GM21786 (cell line): ENCODE results near the gene CYP2U1.
"Not testable (repeated sequence)": the region's sequence is repeated elsewhere in the genome, so short reads cannot be mapped to it uniquely, and the experiment has no call there.

Source experiments
- ATAC-seq: cut with Tn5 transposase; IDR thresholded peaks from one replicate; pipeline ENCODE4 v1.9.1; 2021; ENCODE audit not compliant: unreplicated experiment

CYP2U1 gene

DNA sequence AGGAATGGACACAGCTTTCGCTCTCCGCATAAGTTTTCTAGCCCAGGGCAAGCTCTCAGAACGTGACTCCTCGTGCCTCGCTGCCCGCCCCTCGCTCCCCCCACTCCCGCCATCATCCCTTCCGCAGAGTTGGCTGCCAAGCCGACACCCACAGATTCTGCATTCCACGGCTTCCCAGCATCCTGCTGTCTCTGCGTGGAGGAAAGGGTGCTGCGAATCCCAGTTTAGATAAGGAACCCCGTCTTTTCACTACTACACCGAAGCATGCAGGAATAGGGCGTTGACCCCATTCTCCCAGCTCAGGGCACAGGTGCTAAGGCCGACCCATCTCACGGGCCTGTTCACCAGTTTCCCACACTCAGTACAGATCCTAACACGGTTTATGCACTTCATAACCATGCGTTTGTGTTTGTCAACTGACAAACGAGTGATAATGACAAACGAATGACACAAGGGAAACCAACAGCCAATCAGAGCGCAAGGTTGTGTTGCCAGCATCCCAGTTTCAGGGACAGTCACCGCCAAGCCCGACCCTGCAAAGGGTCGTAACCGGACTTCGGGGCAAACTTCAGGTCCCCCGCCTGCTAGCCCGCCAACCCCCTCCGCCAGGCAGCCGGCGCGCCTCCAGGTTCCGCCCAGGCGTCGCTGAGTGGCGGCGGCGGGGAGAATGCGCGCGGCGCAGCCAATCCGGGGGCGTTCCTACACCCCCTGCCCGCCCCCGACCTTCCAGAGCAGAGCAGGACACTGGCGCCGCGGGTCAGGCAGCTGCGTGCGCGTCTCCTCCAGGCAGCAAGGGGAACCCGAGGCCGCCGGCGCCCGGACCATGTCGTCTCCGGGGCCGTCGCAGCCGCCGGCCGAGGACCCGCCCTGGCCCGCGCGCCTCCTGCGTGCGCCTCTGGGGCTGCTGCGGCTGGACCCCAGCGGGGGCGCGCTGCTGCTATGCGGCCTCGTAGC, at the start of gene CYP2U1:
CYP2U1 (plus strand) TSS at position 729 of the 954 bp plus-strand sequence; CDS start at position 824, 95 bp downstream.
- ATAC-seq: peak; percentile 93

DNA sequence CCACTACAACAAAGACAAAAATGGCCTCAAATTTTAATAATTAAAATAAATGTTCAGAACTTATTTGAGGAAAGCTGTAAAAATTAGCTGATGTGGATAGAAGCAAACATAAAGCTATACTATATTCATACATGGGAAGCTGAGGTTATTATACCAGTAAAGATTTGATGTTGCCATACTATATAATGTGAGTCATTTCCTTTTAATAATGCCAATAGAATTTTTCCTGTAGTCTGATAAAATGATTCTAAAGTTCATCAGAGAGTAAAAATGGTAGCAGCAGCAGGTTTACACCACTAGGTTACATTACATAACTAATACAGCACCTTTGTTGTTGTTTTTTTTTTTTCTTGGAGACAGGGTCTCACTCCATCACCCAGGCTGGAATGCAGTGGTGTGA, 45.5 kb upstream of the CYP2U1 start:
- no peak for ATAC-seq

DNA sequence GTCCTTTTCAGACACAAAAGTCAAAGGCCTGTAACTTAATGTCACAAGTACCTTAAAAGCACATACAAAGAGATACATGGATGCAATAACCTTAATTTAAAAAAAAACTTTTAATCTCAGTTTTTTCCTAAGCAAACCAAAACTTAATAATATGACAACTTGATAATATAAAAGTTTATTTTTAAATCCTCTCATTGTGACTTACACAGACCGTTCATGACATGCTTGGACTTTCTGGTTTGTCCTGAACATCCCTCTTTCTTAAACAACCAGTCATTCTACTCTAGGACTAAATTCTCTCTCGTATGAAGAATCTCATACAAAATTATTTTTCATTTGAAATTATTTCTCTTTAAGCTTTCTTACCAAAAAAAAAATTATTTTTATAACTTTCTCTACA, 43.1 kb upstream of the CYP2U1 start:
- ATAC-seq: no peak

DNA sequence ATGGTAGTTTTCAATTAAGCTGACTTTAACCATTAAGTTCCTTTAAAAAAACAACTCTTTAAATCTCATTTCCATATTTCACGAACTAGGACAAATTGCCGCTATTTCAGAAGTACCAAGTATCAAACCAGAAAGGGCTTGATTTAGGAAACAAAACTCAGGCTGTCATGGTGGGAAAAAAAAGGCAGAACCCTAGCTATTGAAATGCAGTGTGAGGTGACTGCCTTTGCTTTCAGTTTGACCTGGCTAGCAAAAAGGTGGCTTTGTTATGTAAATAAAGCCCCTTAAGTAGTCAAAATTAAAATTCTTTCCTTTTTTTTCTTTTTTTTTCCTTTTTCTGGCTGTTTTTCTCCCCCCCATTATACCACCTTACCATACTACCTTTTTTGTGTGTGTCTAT, 40.6 kb upstream of the CYP2U1 start:
- no peak for ATAC-seq

DNA sequence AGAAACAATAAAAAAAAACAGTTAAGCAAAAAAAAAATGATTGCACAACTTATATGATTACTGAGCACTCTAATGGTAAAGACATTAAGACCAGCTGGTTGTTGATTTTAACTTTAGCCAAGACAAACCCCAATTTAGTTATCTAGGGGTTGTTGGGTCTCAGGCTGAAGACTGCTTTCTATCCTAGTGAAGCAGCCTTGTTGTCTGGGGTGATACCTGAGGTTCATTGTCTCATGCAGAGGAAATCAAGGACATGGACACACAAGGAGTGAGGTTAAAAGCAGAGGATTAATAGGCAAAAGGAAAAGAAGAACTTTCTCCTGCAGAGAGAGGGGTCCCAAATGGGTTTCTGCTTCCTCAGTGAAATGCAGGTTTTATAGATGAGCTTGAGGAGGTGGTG, 40.0 kb upstream of the CYP2U1 start:
- ATAC-seq: no peak

DNA sequence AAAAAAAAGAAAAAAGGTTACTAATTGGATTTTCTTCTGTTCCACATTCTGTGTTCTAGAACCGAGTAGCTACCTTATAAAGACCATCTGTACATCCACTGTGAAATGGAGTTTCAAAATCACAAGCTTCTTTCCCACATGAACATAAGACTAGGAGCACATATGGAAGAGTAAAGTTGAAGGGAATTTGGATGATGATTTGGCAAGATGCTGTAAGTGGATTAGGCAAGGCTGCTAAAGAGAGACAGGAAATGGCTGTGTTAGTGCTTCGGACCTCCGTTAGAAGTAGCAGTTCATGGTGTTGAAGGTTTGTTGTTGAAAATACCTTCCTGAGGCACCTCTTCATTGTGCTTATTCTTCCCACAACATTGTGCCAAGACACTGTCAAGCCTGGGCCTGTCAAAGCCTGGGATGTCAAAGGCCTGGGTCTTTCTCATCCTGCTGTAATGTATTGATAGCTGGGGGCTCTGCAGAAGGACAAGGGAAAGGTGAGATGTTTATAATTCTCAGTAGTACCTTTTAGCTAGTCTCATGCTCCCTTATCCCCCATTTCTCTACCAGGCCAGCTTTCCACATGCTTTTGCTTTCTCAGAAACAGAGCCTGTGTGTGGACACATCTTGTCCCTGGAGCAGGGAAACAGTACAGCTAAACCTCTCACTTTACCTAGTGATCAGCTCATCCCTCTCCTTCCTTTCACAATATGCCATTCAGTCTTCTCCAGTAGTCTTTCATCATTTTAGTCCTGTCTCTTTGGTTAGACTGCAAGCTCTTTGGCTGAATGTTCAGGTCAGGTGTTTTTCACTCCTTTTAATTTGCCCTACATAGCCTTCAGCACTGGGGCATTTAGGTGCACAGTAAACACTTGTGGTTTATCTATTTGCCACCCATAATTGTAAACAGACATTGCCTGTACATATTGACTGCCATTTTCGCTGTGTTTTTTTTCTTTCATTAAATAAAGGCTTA, 37.9 kb upstream of the CYP2U1 start:
- ATAC-seq: no peak

DNA sequence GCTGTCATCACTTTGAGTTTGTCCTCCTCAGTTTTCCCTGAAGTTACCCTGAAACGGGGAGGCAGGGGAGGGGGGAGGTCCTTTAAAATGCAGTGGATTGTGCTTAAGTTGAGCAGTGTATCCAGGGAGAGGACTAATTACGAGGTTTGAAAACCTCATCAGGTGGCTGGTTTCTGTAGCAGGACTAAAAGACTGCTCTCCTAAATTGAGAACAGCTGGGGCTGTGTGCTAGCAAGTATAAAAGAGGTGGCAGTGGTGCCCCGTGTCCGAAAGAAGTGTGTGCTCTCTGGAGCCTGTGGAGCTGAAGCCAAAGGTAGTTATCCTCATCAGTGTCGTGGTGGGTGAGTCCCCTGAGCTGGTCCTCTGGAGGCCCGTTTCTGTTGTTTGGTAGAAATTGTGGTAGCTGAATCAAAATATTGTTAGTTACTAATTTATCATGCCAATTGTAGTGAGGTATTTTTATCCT, 37.2 kb upstream of the CYP2U1 start:
- no peak for ATAC-seq

DNA sequence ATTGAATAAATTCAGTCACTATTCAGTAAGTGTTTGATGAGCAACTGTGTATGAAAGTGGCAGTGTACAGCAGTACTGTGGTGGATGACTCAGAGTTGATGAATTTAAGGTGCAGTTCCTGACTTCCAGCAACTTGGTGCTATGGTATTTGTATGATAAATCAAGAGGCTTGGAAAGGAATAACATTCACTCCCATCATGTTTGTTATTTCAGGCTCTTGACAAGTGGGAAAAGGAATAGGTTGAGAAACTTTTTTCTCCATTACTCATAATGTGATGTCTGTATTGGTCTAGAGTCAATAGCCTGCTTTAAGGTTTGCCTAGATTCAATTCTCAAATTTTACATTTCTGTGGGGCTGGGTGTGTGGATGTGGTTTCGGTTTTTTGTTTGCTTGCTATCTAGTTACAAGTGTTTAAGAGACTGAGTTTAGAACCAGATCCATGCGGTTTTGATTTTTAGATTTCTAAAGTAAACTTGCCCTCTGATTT, 35.1 kb upstream of the CYP2U1 start:
- peak; percentile 68 for ATAC-seq

DNA sequence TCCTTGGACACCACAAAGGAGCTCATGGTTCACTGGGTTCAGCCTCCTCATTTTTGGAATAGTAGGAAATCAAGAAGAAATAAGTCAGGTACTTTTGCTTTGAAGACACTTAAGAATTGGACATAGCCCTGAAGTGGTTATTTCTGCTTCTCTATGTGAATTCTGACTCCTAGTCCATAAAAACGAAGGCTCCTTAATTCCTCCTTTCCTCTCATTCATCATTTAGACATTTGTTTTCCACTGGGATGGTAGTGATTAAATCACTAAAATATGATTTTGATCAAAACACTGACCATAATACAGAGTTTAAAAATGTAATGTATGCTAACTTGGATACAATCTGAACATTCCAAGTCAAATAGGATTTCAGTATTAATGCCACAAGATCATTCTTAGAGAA, 34.7 kb upstream of the CYP2U1 start:
- no peak for ATAC-seq

DNA sequence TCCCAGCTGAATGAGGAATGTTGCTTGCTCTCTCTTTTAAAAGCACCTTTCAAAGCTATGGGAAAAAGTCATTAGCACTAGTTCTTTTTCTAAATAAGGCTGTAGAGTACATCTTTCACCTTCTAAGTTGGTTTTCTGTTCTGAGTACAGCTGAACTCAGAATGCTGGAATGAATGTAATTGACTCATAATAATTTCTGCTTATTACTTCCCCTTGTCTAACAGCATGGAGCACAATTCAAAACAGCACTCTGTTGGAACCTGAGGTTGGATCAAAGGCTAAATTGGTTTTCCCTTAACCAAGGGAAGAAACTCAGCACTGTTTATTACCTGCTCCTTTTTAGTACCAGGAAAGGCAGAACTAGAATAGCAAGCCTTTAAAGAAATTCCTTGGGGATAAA, 33.5 kb upstream of the CYP2U1 start:
- no peak for ATAC-seq

DNA sequence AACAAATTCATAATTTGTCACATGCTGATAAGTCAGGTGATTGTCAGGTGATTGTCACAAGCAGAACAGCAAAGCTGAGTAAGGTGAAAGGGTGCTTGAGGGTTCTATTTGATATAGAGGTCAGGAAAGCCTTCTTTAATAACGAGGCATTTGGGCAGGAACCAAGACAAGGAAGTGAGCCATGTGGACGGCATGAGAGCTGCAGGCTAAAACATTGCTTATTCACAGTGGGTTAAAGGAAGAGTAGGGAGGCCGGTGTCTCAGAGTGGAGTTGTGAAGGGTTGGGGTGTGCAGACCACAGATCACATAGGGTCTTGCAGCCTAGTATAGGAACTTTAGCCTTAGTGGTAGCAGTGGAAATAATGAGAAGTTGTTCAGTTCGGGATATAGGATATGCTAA, 31.3 kb upstream of the CYP2U1 start:
- no peak for ATAC-seq

DNA sequence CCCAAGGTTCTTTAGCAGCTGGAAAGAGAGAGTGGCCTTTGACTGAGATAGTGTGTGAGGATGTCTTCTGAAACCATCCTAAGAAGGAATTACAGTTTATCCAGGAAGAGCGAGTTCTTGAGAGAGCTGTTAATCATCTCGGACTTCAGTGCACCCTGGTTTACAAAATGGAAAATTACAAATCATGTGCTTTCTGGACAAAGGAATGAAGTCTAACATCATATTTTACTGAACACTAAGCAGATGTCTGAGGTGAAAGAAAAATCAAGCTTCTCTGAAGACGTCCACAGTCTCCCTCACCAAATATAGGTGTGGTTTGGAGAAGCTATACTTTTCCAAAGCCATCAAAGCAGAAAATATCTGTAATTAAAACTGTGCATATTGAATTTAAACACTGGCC, 30.8 kb upstream of the CYP2U1 start:
- ATAC-seq: no peak

DNA sequence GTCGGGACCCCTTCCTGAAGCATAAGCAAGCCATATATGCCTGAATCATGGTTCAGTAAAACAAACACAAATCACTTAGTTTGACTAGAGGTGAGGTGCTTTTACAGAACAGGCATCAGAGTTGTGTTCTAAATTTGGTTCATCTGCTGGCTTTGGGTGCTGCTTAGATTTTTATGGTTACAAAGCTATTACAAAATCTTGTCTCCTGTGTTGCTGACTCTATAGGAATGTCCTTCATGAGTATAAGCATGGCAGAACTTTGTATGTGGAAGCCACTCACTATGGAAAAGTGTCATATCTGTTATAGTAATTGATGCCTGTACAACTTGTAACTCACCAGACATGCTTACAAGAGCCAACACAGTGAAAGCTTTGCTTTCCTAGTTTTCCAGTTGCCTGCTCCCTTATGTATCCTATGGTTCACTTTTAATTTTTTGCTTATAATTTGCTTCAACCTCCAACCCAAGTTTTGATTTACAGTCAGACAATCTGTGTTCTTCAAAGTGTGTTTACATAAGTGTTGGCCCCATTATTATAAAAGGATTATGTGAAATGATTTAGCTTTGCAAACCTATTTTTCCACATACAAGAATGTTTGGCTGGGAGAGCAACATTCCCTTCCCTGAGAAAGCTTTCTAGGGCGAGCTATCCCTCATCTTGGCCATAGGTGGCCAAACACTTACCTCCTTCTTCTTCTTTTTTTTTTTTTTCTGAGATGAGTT, 30.0 kb upstream of the CYP2U1 start:
- no peak for ATAC-seq

DNA sequence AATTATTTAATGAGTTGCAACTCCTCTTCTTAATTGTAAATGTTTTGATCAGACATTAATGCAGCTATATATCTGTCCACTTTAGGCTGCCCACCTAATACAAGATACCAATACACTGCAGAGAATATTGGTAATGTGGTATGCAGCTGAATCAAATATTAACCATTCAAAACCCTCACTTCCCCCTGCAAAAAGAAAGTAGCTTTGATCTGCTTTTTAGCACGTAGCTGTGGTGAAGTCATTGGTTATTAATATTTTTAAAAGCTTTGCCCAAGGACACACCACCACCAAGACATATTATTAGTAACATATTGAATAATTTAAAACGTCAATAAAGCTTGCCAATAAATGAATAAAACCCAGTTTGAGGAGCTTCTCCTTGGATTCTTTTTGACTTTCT, 28.6 kb upstream of the CYP2U1 start:
- ATAC-seq: peak; percentile 91

DNA sequence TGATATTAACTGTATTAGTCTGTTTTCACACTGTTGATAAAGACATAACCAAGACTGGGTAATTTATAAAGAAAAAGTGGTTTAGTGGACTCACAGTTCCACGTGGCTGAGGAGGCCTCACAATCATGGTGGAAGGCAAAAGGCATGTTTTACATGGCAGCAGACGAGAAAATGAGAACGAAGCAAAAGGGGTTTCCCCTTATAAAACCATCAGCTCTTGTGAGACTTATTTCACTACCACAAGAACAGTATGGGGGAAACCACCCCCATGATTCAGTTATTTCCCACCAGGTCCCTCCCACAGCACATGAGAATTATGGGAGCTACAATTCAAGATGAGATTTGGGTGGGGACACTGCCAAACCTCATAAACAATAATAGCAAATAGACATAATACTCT, 26.3 kb upstream of the CYP2U1 start:
- ATAC-seq: not testable (repeated sequence)

DNA sequence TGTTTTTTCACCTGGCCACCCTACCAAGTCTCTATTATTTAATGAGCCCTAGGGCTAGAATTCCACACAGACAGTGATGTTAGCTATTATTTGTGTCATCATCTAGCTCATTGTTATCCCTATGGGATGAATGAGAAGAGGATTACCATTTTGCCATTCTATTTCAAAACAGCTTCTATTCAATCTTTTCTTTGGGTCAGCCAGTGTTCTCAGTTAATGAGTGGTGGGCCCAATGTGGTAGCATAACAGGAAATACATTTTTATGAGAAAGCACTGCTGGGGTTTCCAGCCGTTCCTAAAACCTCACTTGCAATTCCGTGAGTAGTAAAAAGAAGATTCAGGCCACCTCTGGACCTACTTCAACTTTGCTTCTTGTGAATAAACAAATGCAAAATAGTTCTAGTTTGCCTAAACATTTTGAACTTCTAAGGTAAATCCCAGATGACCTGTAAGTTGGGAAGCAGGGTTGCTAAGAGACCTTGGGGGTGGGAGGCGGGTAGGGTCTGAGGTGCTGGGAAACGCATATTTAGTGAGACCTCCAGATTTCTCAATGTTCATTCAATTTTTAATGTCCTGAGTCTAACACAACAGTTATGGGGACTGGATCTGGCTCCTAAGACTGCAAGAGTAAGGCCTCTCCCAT, 24.8 kb upstream of the CYP2U1 start:
- no peak for ATAC-seq

DNA sequence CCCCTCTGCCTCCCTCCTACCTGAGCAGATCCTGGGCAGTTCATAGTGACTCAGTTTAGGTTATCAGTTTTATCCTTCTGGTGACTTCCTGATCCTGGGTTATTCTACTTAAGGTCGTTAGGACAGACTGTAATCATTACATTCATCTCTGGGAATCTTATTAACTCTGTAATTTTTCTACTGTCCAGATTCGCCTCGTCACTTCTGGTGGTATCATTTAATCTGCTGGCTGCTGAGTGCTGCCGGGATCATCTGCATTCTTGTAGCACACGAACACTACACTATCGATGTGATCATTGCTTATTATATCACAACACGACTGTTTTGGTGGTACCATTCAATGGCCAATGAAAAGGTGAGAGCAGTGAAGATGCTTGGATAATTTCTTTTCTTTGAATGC, 23.0 kb upstream of the CYP2U1 start:
- ATAC-seq: no peak

DNA sequence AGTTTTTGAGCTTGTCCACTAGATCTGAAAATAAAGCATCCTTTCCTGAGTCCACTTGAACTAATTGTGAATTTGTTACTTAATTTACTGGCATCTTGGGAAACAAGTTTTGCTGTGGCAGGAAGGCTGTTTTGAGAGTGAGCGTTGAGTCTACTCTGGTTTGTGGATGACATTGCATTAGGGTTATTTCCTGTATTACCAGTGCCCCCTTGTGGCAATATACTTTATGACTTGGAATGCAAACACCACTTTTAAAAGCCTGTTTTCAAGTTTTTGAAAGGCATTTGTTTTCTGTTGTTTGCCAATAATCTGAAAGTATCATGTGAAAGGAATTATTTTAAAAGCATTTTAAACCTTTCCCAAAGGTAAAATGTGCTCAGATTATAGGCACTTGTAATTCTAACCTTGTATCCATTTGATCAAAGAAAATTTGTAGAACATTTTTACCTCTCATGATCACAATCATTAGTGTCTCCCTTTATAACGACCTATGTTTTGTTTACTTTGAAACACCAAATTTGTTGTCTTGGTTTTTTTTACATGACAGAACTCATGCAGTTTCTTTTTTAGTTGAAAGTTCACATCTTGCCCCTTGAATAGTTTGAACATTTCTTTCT, 18.0 kb upstream of the CYP2U1 start:
- peak; percentile 93 for ATAC-seq

DNA sequence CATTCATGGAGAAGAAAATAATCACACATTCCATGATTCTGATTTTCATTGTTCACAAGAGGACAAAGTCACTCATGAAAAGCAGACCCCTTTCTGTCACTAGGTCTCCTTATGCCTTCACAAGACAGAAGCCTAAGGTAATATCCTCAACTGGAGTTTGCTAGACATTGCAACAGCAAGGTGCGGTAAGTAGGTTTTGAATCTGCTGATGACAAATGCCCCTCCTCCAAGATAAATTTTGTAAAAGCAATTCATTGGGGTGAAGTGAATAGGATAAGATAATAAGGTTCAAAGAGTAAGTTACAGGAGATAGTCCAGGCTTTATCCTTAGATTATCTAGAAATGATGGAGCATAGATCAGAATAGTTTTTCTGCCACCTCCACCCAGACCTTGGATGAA, 16.1 kb upstream of the CYP2U1 start:
- ATAC-seq: no peak

DNA sequence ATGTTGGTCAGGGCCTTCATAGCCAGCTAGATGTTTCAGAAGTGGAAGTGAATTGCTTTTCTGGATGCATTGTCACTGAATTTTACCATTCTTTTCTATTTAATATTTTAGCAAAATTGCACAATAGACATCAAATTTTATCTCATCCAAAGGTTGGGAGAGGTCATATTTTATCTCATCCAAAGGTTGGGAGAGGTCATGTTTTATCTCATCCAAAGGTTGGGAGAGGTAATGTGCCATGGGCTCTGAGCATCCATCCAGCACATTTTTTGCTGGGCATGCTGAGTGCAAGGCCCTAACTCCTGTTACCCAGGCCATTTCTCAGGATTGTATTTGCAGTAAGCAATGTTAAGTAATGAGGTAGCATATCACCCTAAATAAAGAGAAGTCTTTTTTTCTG, 14.7 kb upstream of the CYP2U1 start:
- ATAC-seq: no peak
